Activated T-cell treated with anti-CD3 and anti-CD28 coated beads, Interleukin-2, amount 50 U/mL, for 4 hours (primary cell): ENCODE data around the gene TMEM164. TPM values are rescaled to one million over a fixed set of nuclear protein-coding genes. Genes with fewer than 3 reads are reported as not detected.

Experiments used
- ATAC-seq, 2 donors: fragments of 200-7000 bp; cut with Tn5 transposase; one replicate each; pipeline ENCODE4 v1.10.0; 2021
- DNase-seq: peaks from one replicate; pipeline ENCODE4 v3.0.0-alpha.2; 2020
- H3K27me3 Mint-ChIP-seq: one replicate; pipeline ENCODE4 v1.8.0; 2021; ENCODE audit warnings: low read depth, mixed read lengths
- H3K36me3 Mint-ChIP-seq: one replicate; pipeline ENCODE4 v1.8.0; 2022; ENCODE audit warnings: mixed read lengths; ENCODE audit not compliant: insufficient read depth
- H3K4me1 Mint-ChIP-seq: one replicate; pipeline ENCODE4 v1.8.0; 2021; ENCODE audit warnings: low read depth, mixed read lengths
- H3K4me3 Mint-ChIP-seq: one replicate; pipeline ENCODE4 v1.8.0; 2021; ENCODE audit warnings: mild to moderate bottlenecking, moderate library complexity, mixed read lengths
- H3K9me3 Mint-ChIP-seq: one replicate; pipeline ENCODE4 v1.8.0; 2021; ENCODE audit warnings: mixed read lengths
- total RNA-seq, 3 donors: library from RNA; stranded (reverse); gene quantifications; one replicate each; pipeline ENCODE4 v1.2.1, GENCODE V29; 2021

Gene TMEM164
- total RNA-seq, 3 donors from 2014 or later = 8.6 to 10.6 (median 10.5) TPM

GRCh38 chrX:110180176-110180927 lies 177.4 kb downstream of the TMEM164 start:
- peaks cover 11% of the 10 kb centered on the region for H3K36me3 Mint-ChIP-seq
- no peak overlapping the region for H3K4me3 Mint-ChIP-seq
- ATAC-seq (no peak), DNase-seq (no peak)
- peaks cover 6% of the 10 kb centered on the region for H3K4me1 Mint-ChIP-seq
- H3K27me3 Mint-ChIP-seq = no peaks in the 10 kb centered on the region
- peaks cover 5% of the 10 kb centered on the region for H3K9me3 Mint-ChIP-seq

- Mint-ChIP-seq H3K4me3 (no peak overlapping the region), H3K9me3 (peaks cover 5% of the 10 kb centered on the region), H3K27me3 (no peaks in the 10 kb centered on the region), H3K36me3 (peaks cover 11% of the 10 kb centered on the region), H3K4me1 (peaks cover 6% of the 10 kb centered on the region)
- DNase-seq = no peak
- no peak for ATAC-seq
Observed at GRCh38 chrX:110180928-110181310, 178.0 kb downstream of the TMEM164 start.

- H3K27me3 Mint-ChIP-seq = no peaks in the 10 kb centered on the region
- no peak for ATAC-seq
- H3K4me3 Mint-ChIP-seq = no peak overlapping the region
- H3K4me1 Mint-ChIP-seq = peaks cover 6% of the 10 kb centered on the region
- H3K9me3 Mint-ChIP-seq = peaks cover 5% of the 10 kb centered on the region
- no peak for DNase-seq
- peaks cover 8% of the 10 kb centered on the region for H3K36me3 Mint-ChIP-seq
Observed at GRCh38 chrX:110181459-110182137, 178.7 kb downstream of the TMEM164 start.

- Mint-ChIP-seq H3K9me3 (peaks cover 5% of the 10 kb centered on the region), H3K27me3 (no peaks in the 10 kb centered on the region), H3K4me1 (peaks cover 6% of the 10 kb centered on the region), H3K4me3 (no peak overlapping the region), H3K36me3 (peaks cover 8% of the 10 kb centered on the region)
- no peak for DNase-seq
- peak in 1 of 2 donors; percentile 59 for ATAC-seq
Observed at GRCh38 chrX:110182362-110182761, 179.4 kb downstream of the TMEM164 start.

- peaks cover 8% of the 10 kb centered on the region for H3K36me3 Mint-ChIP-seq
Observed at GRCh38 chrX:110182865-110183264, 180.0 kb downstream of the TMEM164 start.

GRCh38 chrX:110183314-110183713 lies 180.4 kb downstream of the TMEM164 start:
- Mint-ChIP-seq H3K9me3 (peaks cover 5% of the 10 kb centered on the region), H3K4me3 (no peak overlapping the region), H3K4me1 (peaks cover 10% of the 10 kb centered on the region), H3K36me3 (peaks cover 8% of the 10 kb centered on the region), H3K27me3 (no peaks in the 10 kb centered on the region)
- no peak for DNase-seq
- ATAC-seq = no peak

More at GRCh38 chrX:110182865-110183264, 180.0 kb downstream of the TMEM164 start:
- DNase-seq (no peak), ATAC-seq (no peak)
- H3K4me1 Mint-ChIP-seq = peaks cover 6% of the 10 kb centered on the region
- no peak overlapping the region for H3K4me3 Mint-ChIP-seq
- H3K9me3 Mint-ChIP-seq = peaks cover 5% of the 10 kb centered on the region
- H3K27me3 Mint-ChIP-seq = no peaks in the 10 kb centered on the region

- Mint-ChIP-seq H3K9me3 (peaks cover 3% of the 10 kb centered on the region), H3K4me3 (no peak overlapping the region), H3K27me3 (no peaks in the 10 kb centered on the region), H3K36me3 (peaks cover 3% of the 10 kb centered on the region), H3K4me1 (peaks cover 22% of the 10 kb centered on the region)
- no peak for DNase-seq
- no peak for ATAC-seq
Observed at GRCh38 chrX:110188701-110189558, 186.0 kb downstream of the TMEM164 start.

GRCh38 chrX:110192516-110192915 lies 189.6 kb downstream of the TMEM164 start:
- H3K4me3 Mint-ChIP-seq = no peak overlapping the region
- no peaks in the 10 kb centered on the region for H3K27me3 Mint-ChIP-seq
- H3K4me1 Mint-ChIP-seq = peaks cover 18% of the 10 kb centered on the region
- DNase-seq = no peak
- no peaks in the 10 kb centered on the region for H3K36me3 Mint-ChIP-seq
- ATAC-seq = no peak
- H3K9me3 Mint-ChIP-seq = no peaks in the 10 kb centered on the region

- no peaks in the 10 kb centered on the region for H3K4me1 Mint-ChIP-seq
Observed at GRCh38 chrX:110194977-110195376, 192.1 kb downstream of the TMEM164 start.

GRCh38 chrX:110201799-110202198 lies 198.9 kb downstream of the TMEM164 start:
- Mint-ChIP-seq H3K9me3 (no peaks in the 10 kb centered on the region), H3K4me1 (peaks cover 10% of the 10 kb centered on the region), H3K27me3 (no peaks in the 10 kb centered on the region), H3K36me3 (peaks cover 6% of the 10 kb centered on the region), H3K4me3 (no peak overlapping the region)
- ATAC-seq (no peak), DNase-seq (no peak)

More at GRCh38 chrX:110194977-110195376, 192.1 kb downstream of the TMEM164 start:
- ATAC-seq (no peak), DNase-seq (no peak)
- H3K27me3 Mint-ChIP-seq = no peaks in the 10 kb centered on the region
- H3K4me3 Mint-ChIP-seq = no peak overlapping the region
- no peaks in the 10 kb centered on the region for H3K36me3 Mint-ChIP-seq
- no peaks in the 10 kb centered on the region for H3K9me3 Mint-ChIP-seq

GRCh38 chrX:110204986-110205385 lies 202.1 kb downstream of the TMEM164 start:
- Mint-ChIP-seq H3K36me3 (peaks cover 6% of the 10 kb centered on the region), H3K9me3 (no peaks in the 10 kb centered on the region), H3K27me3 (no peaks in the 10 kb centered on the region), H3K4me3 (no peak overlapping the region), H3K4me1 (peaks cover 10% of the 10 kb centered on the region)
- DNase-seq (no peak), ATAC-seq (no peak)

- no peaks in the 10 kb centered on the region for H3K9me3 Mint-ChIP-seq
- ATAC-seq = no peak
Observed at GRCh38 chrX:110208092-110208491, 205.2 kb downstream of the TMEM164 start.

GRCh38 chrX:110210417-110211139 lies 207.7 kb downstream of the TMEM164 start:
- no peak for DNase-seq
- no peak for ATAC-seq
- Mint-ChIP-seq H3K4me1 (peaks cover 8% of the 10 kb centered on the region), H3K27me3 (no peaks in the 10 kb centered on the region), H3K4me3 (no peak overlapping the region), H3K36me3 (peaks cover 7% of the 10 kb centered on the region), H3K9me3 (no peaks in the 10 kb centered on the region)

More at GRCh38 chrX:110208092-110208491, 205.2 kb downstream of the TMEM164 start:
- Mint-ChIP-seq H3K27me3 (no peaks in the 10 kb centered on the region), H3K36me3 (peaks cover 3% of the 10 kb centered on the region), H3K4me3 (no peak overlapping the region), H3K4me1 (peaks cover 7% of the 10 kb centered on the region)
- DNase-seq = no peak

GRCh38 chrX:110211340-110211739 lies 208.4 kb downstream of the TMEM164 start:
- H3K4me1 Mint-ChIP-seq = peaks cover 7% of the 10 kb centered on the region

More at GRCh38 chrX:110211340-110211739, 208.4 kb downstream of the TMEM164 start:
- no peaks in the 10 kb centered on the region for H3K27me3 Mint-ChIP-seq
- H3K9me3 Mint-ChIP-seq = no peaks in the 10 kb centered on the region
- no peak overlapping the region for H3K4me3 Mint-ChIP-seq
- no peak for DNase-seq
- no peak for ATAC-seq
- H3K36me3 Mint-ChIP-seq = peaks cover 9% of the 10 kb centered on the region
